HG03571 (cell line): Measurements from ENCODE around the gene KIF22.
A peak's percentile ranks its signal among the peaks of the same experiment; 100 is the strongest.
"Not testable (repeated sequence)": the region's sequence is repeated elsewhere in the genome, so short reads cannot be mapped to it uniquely, and the experiment has no call there.

ENCODE experiments used
- ATAC-seq: cut with Tn5 transposase; IDR thresholded peaks from one replicate; pipeline ENCODE4 v1.9.1; 2021; ENCODE audit not compliant: unreplicated experiment

Gene KIF22

GRCh38 chr16:29790183-29790948 is at the start of gene KIF22:
Gene KIF22 (plus strand): TSS chr16:29790751. CDS start chr16:29790760, 9 bp downstream.
- ATAC-seq: peak; percentile 86

GRCh38 chr16:29742683-29743275 is 47.8 kb upstream of the KIF22 start:
- no peak for ATAC-seq

- no peak for ATAC-seq
These were observed 47.1 kb upstream of the KIF22 start for GRCh38 chr16:29743475-29743826.

GRCh38 chr16:29743827-29744531 is 46.6 kb upstream of the KIF22 start:
- ATAC-seq: no peak

GRCh38 chr16:29744541-29745101 is 45.9 kb upstream of the KIF22 start:
- ATAC-seq: no peak

- peak; percentile 37 for ATAC-seq
These were observed 45.3 kb upstream of the KIF22 start for GRCh38 chr16:29745121-29745852.

GRCh38 chr16:29745853-29746345 is 44.7 kb upstream of the KIF22 start, which contains the start of gene C16orf54:
Gene C16orf54 (minus strand): TSS chr16:29745990. CDS start chr16:29744951, 1,039 bp downstream.
- ATAC-seq: peak; percentile 73

GRCh38 chr16:29746518-29746917 is 44.0 kb upstream of the KIF22 start:
- not testable (repeated sequence) for ATAC-seq

- no peak for ATAC-seq
These were observed 42.4 kb upstream of the KIF22 start for GRCh38 chr16:29747947-29748759.

GRCh38 chr16:29748760-29749149 is 41.8 kb upstream of the KIF22 start:
- ATAC-seq: not testable (repeated sequence)

- ATAC-seq: no peak
These were observed 37.0 kb upstream of the KIF22 start for GRCh38 chr16:29753516-29753915.

- ATAC-seq: no peak
These were observed 33.9 kb upstream of the KIF22 start for GRCh38 chr16:29756654-29757053.

GRCh38 chr16:29757086-29757485 is 33.5 kb upstream of the KIF22 start:
- ATAC-seq: not testable (repeated sequence)

- ATAC-seq: no peak
These were observed 32.5 kb upstream of the KIF22 start for GRCh38 chr16:29757950-29758466.

- ATAC-seq: no peak
These were observed 29.8 kb upstream of the KIF22 start for GRCh38 chr16:29760567-29761279.

GRCh38 chr16:29761280-29761651 is 29.3 kb upstream of the KIF22 start:
- ATAC-seq: not testable (repeated sequence)

GRCh38 chr16:29761882-29762281 is 28.7 kb upstream of the KIF22 start:
- ATAC-seq: no peak

- ATAC-seq: no peak
These were observed 27.2 kb upstream of the KIF22 start for GRCh38 chr16:29763326-29763725.
